HG02678 (cell line): ENCODE measurements around the gene NR2F1-AS1.
A peak's percentile ranks its signal among the peaks of the same experiment; 100 is the strongest.

ENCODE experiments used
- ATAC-seq: cut with Tn5 transposase; IDR thresholded peaks from one replicate; pipeline ENCODE4 v1.9.1; 2021; ENCODE audit warnings: mild to moderate bottlenecking, moderate library complexity; ENCODE audit not compliant: unreplicated experiment

Gene NR2F1-AS1

DNA sequence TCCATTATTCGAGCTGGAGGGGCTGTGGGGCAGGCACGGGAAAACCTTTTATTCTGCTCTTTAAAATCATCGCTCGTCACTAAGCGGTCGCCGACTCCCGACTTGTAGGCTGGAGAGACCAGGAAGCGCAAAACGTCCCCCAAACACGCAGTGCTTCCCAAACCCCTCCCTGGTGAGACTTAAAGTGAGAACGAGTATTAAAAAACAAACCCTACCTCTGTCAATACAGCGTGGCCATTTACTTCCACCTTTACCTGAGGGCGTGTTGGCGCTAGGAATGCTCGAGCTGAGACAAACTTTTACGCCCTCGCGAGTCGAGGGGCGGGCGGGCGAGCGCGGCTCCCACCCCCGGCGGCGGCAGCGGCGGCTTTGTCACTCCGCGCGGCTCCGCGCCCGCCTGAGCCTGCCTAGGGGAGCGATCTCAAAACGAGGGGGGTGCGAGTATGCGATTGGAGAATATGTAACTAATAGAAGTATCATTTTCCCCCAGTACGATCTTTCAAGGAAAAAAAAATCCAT is at the start of gene NR2F1-AS1:
Gene NR2F1-AS1 (minus strand): TSS at position 293 of the 519 bp plus-strand sequence.
- ATAC-seq: peak; percentile 29

GRCh38 chr5:93626801-93627200 is 45.8 kb upstream of the NR2F1-AS1 start:
- no peak for ATAC-seq

DNA sequence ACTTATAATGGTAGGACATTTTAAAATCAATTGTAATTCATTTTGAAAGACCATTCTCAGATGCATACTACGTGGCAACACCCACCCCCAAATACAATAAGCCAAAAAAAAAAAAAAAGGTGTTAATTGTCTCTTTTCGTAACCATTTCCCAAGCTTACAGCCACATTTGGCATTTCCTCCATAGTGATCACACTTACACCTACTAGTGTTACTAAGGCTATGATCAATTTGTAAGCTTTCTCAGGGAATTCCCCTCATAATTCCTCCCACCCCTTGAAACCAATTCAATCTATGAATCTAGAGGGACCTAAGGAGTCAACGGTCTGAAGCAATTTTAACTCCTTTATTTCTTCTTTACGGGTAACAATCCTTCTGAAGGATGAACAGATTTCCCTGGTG is 42.1 kb upstream of the NR2F1-AS1 start:
- no peak for ATAC-seq

GRCh38 chr5:93622240-93622885 is 41.3 kb upstream of the NR2F1-AS1 start:
- no peak for ATAC-seq

DNA sequence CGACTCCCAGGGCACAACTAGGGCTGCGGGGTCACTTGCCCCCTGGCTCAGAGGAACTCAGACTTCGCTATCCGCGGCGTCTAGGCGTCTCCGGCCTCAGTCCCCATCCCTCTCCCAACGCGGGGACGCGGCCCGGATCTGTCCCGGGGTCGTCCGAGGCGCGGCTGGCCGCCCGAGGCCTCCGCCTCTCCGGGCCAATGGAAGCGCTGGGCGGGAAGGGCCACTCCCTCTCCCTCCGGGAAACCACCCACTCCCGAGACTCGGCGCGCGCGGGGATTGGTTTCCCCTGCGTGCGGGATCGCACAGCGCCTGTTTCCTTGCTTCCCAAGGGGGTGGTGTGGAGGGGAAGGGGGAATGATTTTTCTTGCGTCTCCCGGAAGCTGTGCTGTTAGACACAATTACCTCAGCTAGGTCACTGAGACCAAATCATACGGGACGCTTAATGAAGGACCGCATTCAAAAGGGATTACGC is 40.3 kb upstream of the NR2F1-AS1 start:
- ATAC-seq: peak; percentile 9

GRCh38 chr5:93620487-93621326 is 39.7 kb upstream of the NR2F1-AS1 start:
- ATAC-seq: peak; percentile 99

DNA sequence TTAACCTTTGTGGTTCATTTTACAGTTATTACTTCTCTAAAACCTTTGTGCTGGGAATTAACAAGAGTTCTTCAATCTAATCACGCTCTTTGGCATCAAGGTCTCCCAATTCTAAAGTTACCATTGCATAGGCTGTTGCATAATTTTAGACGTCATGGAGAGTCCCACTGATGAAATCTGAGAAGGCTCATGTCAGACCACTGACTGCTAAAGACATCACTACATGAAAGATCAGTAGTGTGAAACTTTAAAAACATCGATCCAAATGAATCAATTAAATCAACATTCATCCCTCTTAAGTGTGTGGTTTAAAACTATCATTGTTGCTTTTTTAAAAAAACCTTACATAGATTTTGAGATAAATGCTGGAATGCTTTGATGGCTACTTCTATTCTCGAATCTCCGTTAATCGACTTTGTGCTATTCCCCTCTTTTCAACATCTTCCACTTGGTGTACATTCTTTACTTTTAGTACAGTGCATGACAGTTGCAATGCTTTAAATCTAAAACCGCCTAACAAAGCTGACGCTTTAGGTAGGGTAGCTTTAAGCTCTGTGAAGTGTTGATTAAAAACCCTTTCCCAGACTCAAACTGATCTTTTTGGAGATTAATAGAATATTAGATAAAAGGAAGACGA is 35.6 kb upstream of the NR2F1-AS1 start:
- ATAC-seq: no peak

GRCh38 chr5:93612855-93613243 is 31.8 kb upstream of the NR2F1-AS1 start:
- no peak for ATAC-seq

GRCh38 chr5:93611976-93612854 is 31.2 kb upstream of the NR2F1-AS1 start:
- ATAC-seq: no peak

GRCh38 chr5:93611273-93611975 is 30.4 kb upstream of the NR2F1-AS1 start:
- no peak for ATAC-seq

- no peak for ATAC-seq
Observed at GRCh38 chr5:93610581-93611272, 29.7 kb upstream of the NR2F1-AS1 start.

- no peak for ATAC-seq
Observed at GRCh38 chr5:93609762-93610161, 28.7 kb upstream of the NR2F1-AS1 start.

GRCh38 chr5:93608855-93609254 is 27.8 kb upstream of the NR2F1-AS1 start:
- no peak for ATAC-seq

DNA sequence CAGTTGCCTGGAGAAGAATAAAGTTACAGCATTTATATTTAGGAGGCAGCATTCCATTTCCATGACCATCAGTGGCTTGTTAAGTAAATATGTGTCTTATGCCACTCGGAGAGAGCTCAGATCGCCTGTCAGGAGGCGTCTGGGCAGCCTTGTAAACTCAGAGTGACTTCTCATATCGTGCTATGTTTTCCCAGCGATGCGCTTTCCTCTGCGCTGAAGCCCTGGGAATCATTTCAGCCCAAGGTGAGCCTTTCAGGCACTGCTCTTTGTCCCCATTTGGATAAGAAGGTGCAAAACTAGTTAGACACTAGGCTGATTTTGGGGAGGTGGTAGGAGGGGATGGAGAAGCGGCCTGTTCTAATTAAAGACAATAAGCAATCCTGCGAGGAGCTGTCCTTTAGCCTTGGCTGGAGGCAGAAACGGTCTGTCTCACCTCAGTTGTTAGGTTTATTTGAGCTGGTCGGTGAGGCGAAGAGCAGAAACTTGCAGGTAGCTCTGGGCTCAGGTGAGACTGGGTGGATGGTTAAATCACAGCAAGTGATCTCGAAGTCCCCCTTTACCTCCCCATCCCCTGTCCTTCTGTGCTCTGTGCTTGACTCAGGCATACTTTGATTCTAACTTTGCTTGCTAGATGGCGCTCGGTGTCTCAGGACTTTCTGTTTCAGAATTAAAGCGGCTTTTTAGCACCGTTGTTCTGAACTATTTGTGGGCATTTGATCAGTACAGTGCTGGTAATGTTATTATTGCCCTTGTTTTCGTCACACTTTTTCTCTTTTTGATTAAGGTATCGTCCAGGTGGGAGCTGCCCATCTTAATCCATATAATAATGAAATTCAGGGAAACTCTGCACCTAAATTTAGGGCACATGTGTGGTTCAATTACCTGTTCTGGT is 26.6 kb upstream of the NR2F1-AS1 start:
- ATAC-seq: peak; percentile 84

DNA sequence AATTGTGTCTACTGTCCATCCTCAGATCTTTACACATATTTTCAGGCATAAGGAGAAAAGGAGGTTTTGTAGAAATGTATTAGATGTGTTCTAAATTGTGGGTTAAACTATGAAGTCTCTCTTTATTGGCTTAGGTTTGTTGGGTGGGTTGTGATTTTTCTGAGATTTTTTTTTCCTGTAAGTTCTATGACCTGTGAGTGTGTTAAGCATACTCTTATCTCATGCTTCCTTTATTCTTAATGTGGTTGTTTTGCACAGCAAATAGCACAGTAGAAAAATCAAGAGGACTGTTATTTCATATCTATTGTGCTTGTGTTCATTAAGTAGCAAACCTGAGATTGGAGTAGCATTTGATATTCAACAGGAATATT is 25.3 kb upstream of the NR2F1-AS1 start:
- no peak for ATAC-seq

DNA sequence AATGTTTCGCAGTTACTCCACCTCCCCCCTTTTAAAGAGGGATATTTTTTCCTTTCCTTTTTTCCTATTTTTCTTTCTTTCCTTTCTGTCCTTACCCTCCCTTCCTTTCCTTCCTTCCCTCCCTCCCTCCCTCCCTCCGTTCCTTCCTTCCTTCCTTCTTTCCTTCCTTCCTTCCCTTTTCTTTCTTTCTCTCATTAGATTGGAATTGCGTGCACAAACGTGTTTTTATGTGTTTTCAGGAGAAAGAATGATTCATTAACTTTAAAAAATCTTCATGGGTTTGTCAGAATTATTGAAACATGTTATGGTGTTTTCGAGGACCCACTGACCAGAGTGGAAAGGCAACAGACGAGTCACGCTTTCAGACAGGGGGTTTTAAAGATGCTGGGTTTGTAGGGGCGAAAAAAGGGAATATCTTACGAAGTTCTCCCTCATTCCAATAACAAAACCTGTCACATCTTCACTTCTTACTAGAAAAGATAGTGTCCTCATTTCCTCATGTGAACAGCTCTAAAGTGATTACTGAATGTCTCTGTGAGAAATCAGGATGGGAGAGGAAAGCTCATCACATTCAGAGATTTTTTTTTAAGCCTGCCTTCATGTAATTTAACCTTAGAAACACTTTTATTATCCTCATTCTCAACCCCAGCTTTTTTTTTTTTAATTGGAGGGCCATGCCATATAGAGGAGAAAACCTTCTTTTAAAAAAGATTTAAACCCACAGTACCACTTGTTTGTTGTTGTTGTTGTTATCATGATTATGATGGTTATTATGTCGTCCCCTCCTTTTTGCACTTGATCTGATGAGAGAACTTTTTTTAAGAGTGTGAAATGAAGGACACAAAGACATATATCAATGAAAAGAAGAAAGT is 23.9 kb upstream of the NR2F1-AS1 start:
- no peak for ATAC-seq
